Left ventricle myocardium superior (tissue), 1 donor: ENCODE data around the gene MYH9. TPM values are rescaled to one million over a fixed set of nuclear protein-coding genes. Genes with fewer than 3 reads are reported as not detected.
A peak's percentile ranks its signal among the peaks of the same experiment; 100 is the strongest.
"Not testable (repeated sequence)": the region's sequence is repeated elsewhere in the genome, so short reads cannot be mapped to it uniquely, and the experiment has no call there.

Experiments
- ATAC-seq: fragments of 200-7000 bp; cut with Tn5 transposase; one replicate; pipeline ENCODE4 v1.9.1; 2020; ENCODE audit warnings: mild to moderate bottlenecking, moderate library complexity
- DNase-seq: peaks from one replicate; pipeline ENCODE4 v3.0.0-alpha.2; 2020
- intact Hi-C: fragments of 100-400 bp; cut with micrococcal nuclease; formaldehyde crosslinking; loops from one replicate; pipeline ENCODE4 v1.11.0; 2022
- long read RNA-seq: library from polyadenylated mRNA; unstranded; transcript quantifications from one replicate; pipeline ENCODE4 v2.0.0, GENCODE V29; 2021
- total RNA-seq: library from RNA; stranded (reverse); fragmentation: NEBNext Ultra II Directional; extraction: Animal tissue kit (Norgen Biotek cat#: 25700); gene quantifications from one replicate; pipeline ENCODE4 v1.2.1, GENCODE V29; 2021
- donor health status: DM: no; HTN: yes; CAD: no; lungs with severe emphysema.

MYH9 gene
- 161 TPM for total RNA-seq
- long read RNA-seq, full-length matches to known transcripts, result 14 of 120 reads
- long read RNA-seq, partial matches to known transcripts, result 88 of 120 reads
- long read RNA-seq, other reads (novel, unspliced or antisense), result 18 of 120 reads

DNA sequence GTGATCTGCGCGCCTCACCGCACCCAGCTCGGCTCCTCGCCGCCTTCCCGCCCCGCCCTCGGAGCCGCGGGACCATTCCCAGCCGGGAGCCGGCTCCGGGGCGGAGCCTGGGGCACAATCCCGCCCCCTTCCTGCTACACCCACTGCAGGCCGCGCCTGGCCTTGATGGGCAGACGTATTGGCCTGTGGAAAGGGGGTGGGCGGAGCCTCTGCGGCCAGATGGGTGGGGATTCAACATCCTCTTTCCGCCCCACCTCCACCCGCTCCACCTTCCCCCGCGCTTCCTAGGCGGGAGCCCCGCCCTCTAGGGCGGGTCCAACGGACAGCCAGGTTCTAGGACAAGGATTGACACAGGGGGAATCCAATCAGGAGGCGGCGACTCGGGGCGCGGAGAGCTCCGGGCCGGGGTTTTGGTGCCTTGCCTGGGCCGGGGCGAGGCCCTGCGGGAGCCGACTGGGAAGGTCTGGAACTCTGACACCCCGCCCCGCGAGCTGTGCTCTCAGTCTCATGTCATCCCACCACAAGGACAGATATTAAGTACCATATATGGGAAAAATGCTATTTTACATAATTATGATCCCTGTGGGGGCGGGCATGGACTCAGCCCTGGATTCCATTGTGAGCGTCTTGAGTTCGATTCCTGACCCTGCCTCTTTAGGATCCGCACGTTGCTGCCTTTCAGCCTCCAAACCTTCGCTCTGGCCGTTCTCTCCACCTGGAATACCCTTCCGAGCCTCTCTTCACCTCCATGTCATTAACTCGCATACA, at the start of gene MYH9:
TSS of gene MYH9 (minus strand) at position 9 of the 768 bp plus-strand sequence. CDS start 38,731 bp downstream, outside the sequence.
- peak; percentile 92 for ATAC-seq
- DNase-seq, result peak; percentile 100
- intact Hi-C loops, result loop anchor here (5.0 to 10.0 kb wide), 2 partner anchors 66 to 67 kb away; no protein-coding TSS in a partner anchor

DNA sequence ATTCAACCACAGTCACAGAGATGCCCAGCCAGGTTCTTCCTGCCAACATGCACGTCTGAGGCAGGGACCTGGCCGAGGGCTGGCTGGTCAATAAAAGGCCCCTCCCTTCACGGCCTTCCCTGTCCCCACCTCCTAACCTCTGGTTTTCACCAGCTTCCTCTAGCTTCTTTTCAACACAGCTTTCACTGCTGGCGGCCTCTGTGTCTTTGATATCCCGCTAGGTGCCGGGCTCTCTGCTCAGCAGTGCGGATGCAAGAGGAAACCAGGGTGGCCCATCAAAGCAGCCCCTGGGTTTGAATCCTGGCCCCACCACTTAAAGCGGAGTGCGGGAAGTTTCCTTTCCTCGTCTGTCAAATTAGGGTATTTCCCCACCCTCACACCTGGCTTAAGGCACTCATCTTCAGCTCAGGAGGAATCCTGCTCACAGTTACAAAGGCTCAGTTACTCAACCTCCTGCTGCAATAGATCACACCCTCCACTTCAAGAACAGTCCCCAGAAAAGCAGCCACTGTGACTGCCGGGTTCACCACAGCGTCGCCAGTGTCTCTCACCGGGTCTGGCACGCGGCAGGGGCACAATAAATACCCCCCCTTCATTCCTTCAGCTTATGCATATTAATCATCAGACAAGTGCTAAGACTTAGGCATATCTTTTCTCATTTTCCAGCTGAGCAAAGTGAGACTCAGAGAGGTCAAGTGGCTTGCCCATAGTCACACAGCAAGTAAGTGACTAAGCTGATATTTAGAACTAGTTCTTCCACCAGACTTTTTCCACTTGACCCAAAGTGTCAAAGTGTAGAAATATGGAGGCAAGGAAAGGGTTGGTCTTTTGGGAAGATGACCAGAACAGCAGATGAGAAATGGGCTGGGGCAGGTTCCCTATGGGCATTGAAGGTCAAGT, 48.0 kb upstream of the MYH9 start:
- ATAC-seq (no peak), DNase-seq (no peak)
- intact Hi-C loops, result no loop called here

DNA sequence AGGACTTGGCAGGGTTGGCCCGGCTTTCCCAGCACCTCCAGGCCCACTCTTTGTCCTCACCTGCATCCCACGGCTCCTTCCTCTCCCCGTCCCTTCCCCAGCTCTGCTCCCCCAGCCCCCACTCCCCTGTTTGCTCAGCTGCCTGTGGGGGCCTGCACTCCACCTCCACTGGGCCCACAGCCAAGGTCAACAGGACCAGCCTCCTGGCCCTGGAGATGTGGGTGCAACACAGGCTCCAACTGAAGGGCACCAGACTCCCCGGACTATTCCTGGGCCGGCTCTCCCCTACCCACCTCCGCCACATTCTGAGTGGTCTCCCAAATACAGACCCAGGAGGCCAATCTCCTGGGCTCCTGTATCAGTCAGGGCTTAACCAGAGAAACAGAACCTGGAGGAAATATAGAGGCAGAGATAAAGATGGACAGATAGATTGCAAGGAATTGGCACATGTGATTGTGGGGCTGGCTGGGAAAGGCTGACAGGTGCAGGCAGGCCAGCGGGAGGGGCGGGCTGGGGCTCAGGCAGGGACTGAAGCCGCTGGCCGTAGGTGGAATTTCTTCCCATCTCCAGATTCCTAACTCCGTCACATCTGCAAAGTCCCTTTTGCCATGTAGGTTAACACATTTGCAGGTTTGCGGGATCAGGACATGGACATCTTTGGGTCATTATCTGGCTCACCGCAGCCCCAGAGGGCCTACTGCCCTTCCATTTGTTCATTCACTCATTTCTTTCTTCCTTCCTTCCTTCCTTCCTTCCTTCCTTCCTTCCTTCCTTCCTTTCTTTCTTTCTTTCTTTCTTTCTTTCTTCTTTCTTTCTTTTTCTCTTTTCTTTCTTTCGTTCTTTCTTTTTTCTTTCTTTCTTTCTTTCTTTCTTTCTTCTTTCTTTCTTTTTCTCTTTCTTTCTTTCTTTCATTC, 45.8 kb upstream of the MYH9 start:
- no peak for DNase-seq
- ATAC-seq, result no peak
- intact Hi-C loops, result no loop called here

DNA sequence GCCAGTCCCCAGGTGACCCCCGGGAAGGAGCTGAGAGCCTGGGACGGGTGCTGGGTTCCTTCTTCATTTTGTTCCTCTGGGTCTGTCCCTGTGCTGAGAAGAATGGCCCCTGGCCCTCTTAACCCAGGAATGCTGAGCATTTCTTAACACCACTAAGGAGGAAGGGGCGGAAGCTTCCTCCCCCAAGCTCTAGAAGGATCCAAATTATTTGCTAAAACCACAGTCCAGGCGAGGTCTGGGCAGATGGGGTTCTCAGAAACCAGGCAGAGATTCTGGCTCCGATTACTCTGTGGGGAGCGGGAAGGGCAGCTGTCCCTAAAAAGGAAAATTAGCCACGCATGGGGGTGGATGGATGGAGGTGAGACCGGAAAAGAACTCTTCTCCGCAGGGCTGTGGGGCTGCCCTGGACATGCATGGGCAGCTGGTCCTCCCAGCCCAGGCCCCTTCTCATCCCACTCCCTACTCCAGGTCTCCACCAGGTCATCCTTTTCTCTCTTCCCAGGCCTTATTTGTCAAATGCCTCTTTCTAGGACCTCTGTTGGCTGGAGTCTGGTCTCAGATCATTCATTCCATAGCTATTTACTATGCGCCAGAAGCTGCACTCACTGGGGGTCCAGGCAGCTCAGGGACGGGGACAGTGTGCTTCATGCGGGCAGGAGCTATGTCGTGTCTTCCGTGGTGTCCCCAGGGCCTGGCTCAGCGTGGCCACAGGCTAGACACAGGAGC, 45.0 kb upstream of the MYH9 start:
- DNase-seq, result no peak
- intact Hi-C loops, result no loop called here
- no peak for ATAC-seq

DNA sequence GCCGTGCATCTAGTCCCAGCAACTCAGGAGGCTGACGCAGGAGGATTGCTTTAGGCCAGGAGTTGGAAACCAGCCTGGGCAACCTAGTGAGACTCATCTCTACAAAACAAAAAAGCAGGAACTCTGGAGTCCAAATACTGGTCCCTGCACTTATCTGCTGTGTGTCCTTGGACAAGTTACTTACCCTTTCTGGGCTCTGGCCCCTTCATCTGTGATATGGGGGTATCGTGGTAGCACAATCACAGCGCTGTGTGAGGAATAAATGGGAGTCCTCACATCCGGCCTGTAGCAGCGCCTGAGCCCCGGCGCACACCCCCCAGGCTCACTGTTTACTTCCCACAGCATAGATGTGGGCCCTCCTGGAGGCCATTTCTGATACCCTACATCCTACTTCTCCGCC, 44.2 kb upstream of the MYH9 start:
- DNase-seq (no peak), ATAC-seq (no peak)
- intact Hi-C loops, result no loop called here

DNA sequence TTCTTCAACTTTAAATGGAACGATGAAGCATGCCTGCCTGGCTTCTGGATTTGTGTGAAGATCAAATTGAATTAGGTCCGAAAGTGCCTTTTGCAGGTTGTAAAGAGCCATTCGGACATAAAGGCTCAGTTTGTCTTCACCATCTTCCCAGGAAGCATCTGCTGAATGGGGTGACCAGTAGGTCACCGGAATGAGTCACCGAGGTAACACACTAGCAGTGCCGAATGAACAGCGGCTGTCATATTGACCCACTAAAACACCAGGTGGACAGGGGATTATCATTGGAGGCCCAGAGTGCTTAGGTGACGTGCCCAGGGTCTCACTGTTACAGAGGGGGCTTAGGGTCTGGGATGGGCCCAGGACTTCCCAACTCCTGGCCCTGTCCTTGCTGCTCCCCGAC, 43.1 kb upstream of the MYH9 start:
- intact Hi-C loops, result no loop called here
- DNase-seq (no peak), ATAC-seq (no peak)

DNA sequence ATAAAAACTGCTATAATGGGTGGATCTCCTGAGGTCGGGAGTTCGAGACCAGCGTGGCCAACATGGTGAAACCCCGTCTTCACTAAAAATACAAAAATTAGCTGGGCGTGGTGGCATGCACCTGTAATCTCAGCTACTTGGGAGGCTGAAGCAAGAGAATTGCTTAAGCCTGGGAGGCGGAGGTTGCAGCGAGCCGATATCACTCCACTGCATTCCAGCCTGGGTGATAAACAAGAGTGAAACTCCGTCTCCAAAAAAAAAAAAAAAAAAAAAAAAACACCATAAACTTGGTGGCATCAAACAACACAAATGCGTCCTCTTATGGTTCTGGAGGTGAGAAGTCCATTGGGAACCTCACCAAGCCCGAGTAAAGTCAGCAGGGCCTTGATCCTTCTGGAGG, 40.2 kb upstream of the MYH9 start:
- ATAC-seq, intact Hi-C loops, DNase-seq: not testable (repeated sequence)

DNA sequence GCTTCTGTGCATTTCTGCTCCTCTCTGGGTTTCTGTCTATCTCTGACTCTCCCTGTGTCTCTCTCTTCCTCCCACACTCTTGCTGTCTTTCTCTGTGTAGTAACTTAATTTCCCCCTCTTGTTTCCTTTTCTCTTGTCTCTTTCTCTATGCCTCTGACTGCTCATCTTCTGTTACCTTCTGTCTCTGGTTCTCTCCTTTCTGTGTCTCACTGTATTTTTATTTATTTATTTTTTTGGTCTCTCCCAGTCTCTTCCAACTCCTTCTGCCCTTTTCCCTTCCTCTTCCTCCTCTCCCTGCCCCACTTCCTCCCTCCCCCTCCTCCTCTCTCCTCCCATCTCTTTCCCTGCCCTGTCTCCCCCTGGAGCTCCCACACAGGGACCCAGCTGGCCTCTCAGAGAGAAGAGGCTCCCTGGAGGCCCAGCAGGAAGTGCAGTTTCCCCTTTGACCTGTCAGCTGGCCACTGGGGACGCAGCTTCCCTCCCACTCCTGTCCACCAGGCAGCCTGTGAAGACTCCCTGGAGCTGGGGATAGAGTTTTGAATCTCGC, 38.3 kb upstream of the MYH9 start:
- ATAC-seq, result peak; percentile 86
- peak; percentile 76 for DNase-seq

DNA sequence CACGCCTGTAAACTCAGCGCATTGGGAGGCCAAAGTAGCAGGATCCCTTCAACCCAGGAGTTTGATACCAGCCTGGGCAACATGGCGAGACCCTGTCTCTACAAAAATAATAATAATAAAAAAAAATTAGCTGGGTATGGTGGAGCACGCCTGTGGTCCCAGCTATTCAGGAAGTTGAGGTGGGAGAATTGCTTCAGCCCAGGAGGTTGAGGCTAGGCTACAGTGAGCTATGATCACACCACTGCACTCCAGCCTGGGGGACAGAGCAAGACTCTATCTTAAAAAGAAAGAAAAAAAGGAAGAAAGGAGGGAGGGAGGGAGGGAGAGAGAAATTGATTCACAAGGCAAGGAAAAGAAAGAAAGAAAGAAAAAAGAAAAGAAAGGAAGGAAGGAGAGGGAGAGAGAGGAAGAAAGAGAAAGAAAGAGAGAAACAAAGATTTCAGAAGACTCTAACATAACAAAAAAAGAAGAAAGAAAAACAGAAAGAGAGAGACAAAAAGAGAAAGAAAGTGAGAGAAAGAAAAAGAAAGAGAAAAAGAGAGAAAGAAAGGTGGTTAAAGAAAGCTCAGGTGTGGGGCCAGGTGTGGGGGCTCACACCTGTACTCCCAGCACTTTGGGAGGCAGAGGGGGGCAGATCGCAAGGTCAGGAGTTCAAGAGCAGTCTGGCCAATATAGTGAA, 37.3 kb upstream of the MYH9 start:
- intact Hi-C loops, result no loop called here
- ATAC-seq (no peak), DNase-seq (no peak)

More for the DNA sequence above, 38.3 kb upstream of the MYH9 start:
- intact Hi-C loops, result no loop called here

DNA sequence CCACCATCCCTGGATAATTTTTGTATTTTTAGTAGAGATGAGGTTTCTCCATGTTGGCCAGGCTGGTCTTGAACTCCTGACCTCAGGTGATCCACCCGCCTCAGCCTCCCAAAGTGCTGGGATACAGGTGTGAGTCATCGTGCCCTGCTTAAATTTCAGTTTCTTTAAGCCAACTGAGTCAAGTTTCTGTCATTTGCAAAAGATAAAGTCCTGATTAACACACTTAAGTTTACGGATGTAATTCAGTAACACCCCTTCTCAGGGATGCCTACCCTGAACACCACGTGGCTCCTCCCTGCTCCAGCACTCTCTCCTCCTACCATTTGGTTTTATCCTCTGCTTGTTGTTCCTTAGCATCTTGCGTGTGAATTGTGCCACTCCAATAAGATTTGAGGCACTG, 36.7 kb upstream of the MYH9 start:
- ATAC-seq, intact Hi-C loops, DNase-seq: not testable (repeated sequence)

DNA sequence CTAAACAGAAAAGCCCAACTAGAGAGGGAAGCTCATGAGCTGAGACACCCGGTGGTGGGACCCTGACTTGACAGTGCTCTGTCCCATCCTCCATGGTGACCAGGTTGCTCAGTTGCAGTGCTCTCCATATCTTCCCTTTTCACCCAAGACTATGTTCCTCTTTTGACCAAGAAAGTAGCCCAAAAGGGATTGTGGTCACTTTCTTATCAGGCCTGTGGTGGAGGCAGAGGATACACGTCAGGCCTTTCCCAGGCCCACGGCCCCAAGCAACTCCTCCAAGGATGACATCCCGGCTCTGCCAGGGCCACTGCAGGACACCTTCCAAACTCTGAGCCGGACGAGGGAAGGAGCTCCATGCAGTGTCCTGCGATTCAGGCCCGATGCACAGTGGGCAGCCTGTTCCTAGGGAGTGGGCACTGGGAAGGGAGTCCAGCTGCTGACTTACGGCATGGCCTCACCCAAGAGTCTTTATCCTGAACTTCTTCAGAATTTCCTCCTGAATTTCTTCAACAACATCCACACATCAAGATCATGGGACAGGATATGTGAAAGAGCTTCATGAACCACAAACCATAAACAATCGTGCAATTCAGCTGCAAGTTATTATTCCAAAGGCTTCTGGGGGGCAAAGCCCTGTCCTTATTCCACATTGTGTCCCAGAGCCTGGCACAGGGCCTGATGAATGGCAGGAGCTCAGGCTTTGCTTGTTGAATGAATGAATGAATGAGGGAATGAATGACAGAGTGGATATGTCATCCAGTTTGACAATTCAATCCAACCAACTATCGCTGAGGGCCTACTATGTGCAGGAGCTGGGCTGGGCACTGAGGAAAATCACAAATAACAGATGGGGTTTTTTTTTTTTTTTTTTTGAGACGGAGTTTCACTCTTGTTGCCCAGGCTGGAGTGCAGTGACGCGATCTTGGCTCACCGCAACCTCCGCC, 36.0 kb upstream of the MYH9 start:
- DNase-seq (peak; percentile 36), ATAC-seq (no peak)
- intact Hi-C loops, result no loop called here

DNA sequence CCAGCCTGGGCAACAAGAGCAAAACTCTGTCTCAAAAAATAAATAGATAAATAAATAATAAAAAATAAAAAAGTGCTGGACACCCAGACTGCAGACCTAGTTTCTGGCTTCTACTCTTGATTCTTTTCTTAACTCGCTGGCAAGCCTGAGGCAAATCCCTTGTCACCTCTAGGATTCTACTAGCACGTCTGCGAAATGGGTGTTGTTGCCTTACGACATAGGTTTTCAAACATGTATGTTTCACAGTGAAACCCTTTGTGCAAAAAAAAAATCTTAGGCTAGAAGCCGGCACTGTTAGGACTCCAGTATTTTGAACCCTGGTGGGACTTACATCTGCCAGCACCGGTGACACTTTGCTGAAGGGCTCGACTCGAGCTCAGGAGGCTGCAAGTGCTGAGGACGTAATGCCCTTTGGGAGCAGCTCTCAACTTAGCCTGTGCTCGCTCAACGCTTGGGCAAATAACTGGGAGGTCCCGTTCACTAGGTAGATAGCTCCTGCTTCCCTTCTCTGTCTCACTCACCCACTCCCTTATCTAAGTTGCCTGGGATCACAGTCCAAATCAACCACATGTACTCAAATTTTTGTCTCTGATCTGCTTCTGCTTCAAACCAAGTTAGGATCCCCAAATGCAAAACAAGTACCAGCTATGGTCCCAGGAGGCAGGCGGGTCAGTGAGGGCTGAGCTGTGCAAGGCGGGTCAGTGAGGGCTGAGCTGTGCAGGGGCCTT, 34.7 kb upstream of the MYH9 start:
- ATAC-seq, result no peak
- intact Hi-C loops, result no loop called here
- no peak for DNase-seq

DNA sequence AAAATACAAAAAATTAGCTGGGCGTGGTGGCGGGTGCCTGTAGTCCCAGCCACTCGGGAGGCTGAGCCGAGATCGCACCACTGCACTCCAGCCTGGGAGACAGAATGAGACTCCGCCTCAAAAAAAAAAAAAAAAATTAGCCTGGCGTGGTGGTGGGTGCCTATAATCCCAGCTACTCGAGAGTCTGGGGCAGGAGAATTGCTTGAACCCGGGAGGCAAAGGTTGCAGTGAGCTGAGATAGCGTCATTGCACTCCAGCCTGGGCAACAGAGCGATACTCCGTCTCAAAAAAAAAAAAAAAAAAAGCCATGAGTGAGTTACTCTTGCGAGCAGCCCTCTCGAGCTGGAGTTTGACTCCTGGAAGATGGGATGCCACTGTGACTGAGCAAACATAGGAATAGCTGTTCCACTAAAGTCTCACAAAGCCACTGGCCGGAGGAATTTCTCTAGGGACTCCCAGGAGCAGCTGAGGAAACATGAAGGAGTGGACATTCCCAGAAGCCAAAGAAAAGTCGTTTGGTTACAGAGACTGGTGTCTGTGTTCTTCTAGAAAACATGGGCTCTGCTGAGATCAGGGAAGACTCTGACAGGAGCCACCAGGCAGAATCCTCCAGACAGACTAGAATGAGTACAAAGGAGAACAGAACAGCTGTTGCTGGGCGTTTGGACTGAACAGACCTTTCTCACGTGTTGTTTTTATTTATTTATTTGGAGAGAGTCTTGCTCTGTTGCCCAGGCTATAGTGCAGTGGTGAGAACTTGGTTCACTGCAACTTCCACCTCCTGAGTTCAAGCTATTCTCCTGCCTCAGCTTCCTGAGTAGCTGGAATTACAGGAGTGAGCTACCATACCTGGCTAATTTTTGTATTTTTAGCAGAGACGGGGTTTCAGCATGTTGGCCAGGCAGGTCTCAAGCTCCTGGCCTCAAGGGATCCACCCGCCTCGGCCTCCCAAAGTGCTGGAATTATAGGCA, 32.4 kb upstream of the MYH9 start:
- intact Hi-C loops, result no loop called here
- peak; percentile 69 for ATAC-seq
- DNase-seq, result no peak

DNA sequence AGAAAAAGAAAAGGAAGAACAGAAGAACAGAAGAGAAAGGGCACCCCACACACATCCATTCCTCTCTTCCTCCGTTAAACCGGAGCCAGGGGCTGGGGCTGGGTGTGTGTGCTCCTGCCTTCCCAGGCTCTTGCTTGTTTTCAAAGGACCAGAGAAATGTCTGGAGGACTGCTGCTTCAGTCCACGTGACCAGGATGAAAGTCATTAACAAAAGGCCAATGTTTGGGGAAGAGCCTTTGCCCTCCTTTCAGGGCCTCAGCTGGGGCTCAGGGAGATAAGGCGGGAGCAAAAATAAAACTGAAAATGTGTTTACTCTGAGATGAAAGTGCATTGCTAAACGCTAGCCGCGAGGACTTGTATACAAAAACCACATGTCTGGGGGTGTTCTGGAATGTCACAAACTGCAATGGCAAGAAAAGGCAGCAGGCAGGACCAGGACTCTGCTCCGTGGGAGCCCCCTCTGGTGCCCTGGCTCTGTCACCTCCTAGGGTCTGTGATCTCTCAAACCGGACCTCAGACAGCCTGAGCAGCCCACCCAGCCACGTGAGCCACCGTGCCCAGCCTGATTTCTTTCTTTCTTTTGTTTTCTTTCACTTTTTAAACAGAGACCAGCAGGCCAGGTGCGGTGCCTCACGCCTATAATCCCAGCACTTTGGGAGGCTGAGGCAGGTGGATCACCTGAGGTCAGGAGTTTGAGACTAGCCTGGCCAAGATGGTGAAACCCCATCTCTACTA, 31.6 kb upstream of the MYH9 start:
- intact Hi-C loops, result no loop called here
- ATAC-seq, result peak; percentile 79
- DNase-seq, result peak; percentile 43
